Activated CD4-positive, alpha-beta T cell treated with anti-CD3 and anti-CD28 coated beads, Interleukin-2, amount 50 U/mL, for 16 hours (primary cell): ENCODE data around the gene CDC42EP1.
A peak's percentile ranks its signal among the peaks of the same experiment; 100 is the strongest.
"Not testable (repeated sequence)": the region's sequence is repeated elsewhere in the genome, so short reads cannot be mapped to it uniquely, and the experiment has no call there.

Experiments used
- DNase-seq: peaks from one replicate; pipeline ENCODE4 v3.0.0-alpha.2; 2020

The CDC42EP1 gene

DNA sequence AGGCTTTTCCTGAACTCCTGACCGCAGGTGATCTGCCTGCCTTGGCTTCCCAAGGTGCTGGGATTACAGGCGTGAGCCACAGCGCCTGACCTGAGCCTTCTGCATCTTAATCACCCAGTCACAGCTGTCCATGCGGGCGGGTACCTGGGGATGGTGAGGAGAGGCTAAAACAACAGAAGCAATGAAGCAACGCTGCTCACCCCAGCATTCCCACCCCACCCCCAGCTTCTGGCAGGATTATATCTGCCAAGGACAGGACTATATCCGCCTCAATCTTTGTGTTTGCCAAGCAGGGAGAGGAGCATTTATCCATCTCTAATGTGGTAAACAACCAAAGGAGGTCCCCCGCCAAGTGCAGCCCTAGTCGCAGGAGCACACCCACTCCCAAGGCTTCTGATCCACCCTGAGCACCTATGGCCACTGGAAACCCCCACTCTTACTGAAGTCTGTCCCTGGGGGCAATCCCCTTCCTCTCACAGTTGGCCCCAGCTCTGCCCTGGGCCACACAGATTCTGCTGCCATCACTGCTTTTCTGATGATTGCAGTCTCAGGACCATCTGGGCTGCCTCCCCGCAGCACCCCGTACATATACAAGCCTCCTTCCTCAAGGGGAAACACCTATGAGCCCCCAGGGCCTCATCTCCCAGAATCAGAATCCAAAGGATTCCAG lies 28.4 kb downstream of the CDC42EP1 start:
- DNase-seq, result no peak

DNA sequence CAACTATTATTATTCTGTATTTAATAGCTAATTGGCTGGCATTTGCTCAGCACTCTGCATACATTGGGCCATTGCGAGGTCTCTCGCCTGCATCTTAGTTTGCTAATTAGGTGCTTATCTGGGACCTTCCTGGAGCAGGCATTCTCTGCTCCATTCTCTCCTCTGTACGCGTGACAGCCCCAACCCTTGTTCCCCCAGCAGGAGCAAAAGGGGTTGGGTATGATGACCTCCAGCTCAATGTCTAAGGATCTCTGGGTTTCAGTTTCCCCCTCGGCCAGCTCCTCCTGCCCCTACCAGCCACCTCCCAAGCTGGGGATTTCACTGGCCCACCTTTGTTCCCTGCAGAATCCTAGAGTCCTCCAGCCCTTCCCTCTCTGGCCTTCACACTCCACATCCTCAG lies 29.4 kb downstream of the CDC42EP1 start:
- DNase-seq, result no peak

DNA sequence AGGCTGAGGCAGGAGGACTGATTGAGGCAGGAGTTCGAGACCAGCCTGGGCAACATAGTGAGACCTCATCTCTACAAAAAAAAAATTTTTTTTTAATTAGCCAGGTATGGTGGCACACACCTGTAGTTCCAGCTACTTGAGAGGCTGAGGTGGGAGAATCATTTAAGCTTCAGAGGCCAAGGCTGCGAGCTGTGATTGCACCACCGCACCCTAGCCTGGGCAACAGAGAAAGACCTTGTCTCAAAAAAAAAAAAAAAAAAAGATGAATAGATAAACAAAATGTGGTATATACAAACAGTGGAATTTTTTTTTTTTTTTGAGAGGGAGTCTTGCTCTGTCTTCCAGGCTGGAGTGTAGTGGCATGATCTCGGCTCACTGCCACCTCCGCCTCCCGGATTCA lies 30.8 kb downstream of the CDC42EP1 start:
- not testable (repeated sequence) for DNase-seq

DNA sequence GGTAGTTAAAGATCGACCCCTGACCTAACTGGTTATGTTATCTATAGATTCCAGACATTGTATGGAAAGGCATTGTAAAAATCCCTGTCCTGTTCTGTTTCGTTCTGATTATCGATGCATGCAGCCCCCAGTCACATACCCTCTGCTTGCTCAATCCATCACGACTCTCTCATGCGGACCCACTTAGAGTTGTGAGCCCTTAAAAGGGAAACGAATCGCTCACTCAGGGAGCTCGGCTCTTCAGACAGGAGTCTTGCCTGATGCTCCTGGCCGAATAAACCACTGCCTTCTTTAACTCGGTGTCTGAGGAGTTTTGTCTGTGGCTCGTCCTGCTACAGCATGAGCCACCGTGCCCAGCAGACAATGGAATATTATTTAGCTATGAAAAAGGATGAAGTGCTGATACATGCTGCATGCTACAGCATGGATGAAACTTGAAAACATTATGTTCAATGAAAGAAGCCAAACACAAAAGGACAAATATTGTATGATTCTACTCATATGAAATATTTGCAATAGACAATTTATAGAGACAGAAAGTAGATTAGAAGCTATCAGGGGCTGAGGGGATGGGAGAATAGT lies 31.6 kb downstream of the CDC42EP1 start:
- no peak for DNase-seq

DNA sequence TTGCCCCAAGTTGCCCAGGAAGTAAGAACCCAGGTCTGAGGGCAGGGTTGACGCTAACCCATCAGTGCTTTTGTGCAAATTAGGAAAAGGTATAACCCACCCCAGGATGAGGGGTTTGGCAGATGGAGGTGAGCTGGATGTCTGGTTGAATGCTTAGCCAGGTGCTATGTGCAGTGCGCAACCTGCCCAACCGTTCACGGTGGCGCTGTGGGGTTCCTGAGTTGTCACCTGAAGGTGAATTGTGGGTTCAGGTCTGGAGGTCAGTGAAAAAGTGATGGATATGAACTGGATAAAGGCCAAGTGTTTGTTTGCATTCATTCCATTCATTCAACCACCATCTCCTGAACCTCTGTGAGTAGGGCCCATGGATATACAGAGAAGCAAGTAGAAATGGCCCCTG lies 34.0 kb downstream of the CDC42EP1 start:
- no peak for DNase-seq

DNA sequence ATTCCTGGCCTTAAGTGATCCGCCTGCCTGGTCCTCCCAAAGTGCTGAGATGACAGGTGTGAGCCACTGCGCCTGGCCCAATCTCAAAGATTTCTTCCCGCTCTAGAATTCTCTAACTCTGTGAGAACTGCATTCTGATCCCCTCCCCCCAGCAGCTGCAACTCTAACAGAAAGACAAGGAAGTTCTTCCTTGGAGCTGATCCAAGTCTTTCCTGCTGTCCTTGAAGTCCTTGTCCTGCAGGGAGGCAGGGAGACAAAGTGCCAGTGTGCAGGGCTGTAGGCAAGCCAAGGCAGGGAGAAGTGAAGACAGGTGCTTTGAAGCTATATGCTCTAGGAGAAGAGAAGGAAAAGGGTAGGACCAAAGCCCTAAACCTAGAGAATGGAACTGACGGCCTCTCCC lies 38.9 kb downstream of the CDC42EP1 start:
- DNase-seq, result no peak

DNA sequence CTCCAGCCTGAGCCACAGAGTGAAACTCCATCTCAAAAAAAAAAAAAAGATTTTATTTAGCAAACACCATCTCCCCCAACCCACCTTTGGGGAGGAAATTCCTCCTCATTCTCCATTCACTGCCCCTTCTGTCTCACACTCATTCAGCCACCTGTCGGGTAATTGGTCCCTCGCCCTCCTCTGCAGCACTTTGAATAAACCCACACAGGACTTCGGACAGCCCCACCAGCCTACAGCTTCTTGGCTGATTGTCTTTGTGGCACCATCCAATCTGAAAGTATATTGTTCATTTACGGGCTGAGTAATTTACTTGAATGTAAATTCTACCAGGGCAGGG lies 40.9 kb downstream of the CDC42EP1 start:
- DNase-seq, result no peak

DNA sequence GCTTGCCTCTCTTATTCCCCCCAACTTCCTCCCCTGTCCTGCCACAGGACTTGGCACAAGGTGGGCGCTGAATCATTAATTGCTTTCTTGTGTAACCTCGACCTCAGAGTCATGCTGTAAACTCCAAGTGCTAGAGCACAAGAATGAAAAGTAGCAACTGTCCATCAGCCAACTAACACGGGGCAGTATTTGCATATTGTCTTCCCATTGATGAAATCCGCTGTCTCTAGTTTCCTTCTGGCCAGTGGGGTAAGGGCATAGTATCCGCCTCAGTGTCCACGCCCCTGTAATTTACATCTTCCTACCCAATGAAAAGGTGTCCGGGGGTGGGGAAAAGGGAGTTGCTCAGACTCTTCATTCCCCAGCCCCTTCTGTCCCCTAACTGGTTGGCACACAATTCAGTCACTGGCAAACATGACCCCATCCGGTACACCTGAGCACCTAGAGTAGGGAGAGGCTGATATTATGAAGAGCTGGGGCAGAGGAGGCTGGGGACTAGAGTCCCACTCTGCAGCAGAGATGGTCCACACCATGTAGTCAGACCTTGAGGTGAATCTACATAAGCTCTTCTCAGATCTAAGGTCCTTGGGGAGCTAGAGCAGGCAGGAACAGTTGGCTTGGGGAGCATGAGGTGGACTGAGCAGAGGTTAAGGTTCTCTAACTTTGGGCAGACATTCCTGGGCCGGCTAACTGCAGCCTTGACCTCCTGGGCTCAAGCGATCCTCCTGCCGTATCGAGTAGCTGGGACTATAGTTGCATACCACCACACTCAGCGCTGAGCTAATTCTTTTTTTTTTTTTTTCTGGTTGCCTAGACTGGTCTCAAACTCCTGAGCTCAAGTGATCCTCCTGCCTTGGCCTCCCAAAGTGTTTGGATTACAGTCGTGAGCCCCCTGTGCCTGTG lies 41.5 kb downstream of the CDC42EP1 start:
- no peak for DNase-seq

DNA sequence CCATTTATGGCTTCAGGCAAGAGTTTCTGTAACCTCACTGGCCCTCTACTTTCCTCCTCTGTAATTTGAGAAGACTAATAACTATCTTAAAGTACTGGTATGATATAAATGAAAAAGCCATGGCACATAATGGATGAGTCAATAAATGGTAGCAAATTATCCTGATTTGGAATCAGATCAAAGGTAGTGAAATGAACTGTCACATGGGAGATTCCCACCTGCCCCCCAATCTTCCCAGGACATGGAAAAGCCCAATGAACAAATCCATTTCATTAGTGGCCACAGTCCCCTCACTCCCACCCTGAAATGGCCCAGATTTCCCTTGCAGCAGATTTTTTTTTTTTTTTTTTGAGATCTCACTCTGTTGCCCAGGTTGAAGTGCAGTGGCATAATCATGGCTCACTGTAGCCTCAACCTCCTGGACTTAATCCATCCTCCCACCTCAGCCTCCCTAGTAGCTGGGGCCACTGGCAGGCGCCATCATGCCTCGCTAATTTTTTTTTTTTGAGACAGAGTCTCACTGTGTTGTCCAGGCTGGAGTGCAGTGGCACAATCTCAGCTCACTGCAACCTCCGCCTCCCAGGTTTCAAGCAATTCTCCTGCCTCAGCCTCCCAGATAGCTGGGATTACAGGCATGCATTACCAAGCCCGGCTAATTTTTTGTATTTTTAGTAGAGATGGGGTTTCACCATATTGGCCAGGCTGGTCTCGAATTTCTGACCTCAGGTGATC lies 42.4 kb downstream of the CDC42EP1 start:
- DNase-seq, result not testable (repeated sequence)

DNA sequence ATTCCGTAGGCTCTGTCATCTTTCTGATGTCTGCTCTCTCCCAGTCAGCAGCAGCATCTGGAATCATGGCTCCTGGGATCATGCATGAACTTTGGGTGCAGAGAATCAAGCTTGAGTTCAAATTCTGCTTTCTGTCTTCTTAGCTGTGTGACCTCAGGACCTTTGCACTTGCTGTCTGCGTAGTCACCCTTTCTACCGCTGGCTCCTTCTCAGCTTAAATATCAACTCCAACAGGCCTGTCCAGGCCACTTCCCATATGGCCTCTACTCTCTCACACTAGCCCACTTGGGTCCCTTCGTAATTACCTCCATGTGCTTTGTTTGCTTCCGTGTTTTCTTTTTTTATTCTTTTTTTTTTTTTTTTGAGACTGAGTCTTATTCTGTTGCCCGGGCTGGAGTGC lies 43.8 kb downstream of the CDC42EP1 start:
- no peak for DNase-seq

DNA sequence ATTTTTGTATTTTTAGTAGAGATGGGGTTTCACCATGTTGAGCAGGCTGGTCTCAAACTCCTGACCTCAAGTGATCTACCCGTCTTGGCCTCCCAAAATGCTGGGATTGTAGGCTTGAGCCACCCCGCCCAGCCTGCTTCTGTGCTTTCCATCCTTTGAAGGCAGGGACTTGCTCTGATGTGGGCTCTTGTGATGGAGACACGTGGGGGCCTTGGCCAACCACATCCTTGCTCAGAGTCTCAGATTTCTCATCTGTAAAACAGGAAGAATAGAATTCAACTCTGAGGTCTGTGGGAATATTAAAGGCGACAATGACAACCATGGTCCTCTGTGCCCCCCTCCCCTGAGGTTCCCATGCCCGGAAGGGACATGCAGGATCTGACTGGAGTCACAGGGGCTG lies 44.6 kb downstream of the CDC42EP1 start:
- peak; percentile 53 for DNase-seq

DNA sequence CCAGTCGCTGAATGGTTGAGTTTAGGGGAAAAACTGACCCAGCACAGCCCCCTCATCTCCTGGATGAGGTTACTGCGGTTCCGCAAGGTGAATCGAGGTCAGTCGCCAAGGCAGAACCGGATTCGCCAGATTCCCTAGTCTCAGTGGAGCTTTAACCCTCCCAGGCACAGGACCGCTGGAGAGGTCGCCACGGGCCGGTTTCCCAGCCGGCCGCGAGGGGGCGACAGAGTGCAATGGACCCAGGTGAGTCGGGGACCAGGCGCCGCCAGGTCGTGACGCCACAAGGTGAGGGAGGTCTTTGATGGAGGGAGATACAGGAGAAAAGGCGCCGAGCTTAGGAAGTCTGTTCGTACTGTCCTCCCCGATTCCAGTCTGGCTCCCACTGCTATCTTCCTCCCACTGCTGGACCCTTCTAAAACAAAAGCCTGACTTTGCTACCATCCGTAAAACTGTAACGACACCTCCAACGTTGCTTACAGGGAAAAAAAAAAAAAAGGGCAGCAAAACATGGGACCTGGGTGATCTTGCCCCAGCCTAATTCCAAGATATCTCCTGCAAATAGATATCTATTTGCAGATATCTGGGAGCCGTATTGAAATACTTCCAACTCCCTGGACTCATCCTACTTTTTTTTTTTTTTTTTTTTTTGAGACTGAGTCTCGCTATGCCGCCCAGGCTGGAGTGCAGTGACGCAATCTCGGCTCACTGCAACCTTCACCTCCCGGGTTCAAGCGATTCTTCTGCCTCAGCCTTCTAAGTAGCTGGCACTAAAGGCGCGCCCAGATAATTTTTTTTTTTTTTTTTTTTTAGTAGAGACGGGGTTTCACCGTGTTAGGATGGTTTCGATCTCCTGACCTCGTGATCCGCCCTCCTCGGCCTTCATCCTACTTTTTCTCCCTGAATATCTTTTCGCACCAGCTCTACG lies 47.0 kb downstream of the CDC42EP1 start:
- DNase-seq, result peak; percentile 92

DNA sequence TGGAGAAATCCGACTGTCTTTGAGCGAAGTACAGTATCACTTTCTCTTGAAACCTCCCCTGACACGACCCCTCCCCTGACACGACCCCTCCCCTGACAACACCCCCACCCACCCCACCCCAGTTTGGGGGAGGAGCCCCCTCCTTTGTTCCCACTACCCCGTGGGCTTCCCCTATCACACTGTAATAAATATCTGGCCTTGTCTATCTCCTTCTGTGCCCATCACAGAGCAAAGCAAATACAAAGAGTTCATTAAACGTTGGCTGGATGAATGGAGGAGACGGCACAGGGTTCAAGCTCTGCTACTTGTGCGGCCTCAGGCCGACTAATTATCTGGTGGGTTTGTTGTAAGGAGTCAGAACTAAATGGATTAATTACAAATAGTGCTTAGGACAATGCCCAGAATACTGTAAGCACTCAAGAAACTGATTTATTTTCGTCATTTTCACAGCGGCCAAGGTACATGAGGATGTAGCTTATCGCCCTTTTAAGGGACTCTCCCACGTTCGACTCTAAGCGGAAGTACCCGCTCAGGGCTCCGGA lies 47.7 kb downstream of the CDC42EP1 start:
- no peak for DNase-seq

DNA sequence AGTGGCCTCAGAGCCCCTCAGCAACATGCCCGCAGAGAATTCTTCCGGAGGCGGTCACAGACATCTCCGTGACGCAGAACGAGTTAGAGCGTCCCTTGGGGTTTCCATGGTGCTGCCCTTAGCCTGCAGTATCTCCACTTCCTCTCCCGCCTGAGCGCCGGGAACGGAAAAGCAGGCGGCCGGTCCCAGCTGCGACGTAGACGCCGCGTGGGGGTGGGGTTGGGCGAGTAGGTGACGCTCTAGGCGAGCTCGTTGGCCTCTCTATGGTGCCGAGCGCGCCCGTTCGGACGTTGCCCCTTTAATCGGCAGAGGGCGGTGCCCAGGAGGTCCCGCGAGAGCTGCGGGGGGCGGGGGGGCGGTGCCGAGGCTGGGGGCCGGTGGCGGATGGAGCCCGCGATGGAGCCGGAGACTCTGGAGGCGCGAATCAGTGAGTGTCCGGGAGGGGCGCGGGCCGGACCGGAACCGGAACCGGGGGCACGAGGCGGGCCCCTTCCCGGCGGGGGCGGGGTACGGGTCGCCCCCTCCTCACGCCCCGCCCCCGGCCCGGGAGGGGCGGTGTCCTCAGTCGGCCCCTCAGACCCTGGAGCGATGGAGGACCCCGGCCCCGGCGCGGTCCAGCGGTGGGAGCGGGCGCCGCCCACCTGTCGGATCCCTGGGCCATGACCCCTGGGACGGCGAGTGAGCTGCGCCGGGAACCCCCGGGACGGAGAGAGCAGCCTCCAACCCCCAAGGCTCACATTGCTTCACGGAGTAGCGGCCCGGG lies 48.4 kb downstream of the CDC42EP1 start, which contains the start of gene GGA1:
Gene GGA1 (plus strand): TSS at position 358 of the 763 bp plus-strand sequence. CDS start 27 bp downstream, at position 385.
- DNase-seq, result peak; percentile 98

DNA sequence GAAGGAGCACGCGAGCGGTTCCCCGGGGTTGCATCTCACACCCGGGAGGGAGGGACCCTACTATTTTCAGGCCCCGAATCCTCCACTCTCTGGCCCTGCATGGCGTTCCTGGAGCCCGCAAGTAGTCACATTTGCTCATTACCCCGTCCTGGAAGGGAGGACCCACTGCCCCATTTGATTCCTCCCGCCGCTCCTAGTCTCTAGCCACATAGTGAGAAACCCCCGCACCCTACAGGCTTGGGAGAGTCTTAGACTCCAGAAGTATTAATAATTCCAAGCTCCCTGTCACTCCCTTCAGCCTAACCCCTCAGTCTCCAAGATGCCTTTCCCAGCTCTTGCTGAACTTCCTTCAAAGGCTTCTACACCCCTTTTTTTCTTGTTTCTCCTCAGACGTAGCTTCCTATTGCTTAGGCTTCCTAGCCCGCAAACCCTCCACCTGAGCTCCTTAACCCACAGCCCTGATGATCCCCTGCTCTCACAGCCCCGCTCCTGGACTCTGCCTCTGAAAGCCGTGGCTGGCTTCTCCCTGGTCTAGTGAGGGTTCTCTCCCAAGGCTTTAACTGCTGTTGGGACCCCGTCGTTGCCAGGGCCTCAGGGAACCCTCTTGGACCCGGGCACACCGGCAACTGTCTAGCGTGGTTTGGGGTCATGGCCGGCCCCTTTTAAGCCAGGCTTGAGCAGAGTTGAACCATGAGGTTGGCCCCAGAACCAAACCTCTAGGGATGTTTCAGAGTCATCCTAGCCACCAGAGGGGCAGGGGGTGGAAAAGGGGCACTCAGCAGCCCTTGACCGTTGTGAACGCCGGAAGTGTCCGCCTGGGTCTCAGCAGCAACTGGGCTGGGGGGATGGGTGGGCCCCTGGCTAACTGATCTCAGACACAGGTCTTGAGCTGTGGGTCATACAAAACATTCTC lies 49.2 kb downstream of the CDC42EP1 start:
- no peak for DNase-seq

DNA sequence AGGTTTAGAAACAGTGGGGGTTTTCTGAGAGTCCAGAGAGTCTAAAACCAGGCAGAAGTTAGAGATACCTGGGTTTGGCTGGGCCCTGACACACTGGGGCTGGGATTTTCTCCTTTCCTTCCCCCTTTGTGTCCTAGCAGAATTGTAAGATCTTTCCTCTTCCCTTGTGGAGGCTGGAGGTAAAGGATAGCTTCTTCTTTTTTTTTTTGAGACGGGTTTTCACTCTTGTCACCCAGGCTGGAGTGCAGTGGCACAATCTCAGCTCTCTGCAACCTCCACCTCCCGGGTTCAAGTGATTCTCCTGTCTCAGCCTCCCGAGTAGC lies 49.8 kb downstream of the CDC42EP1 start:
- not testable (repeated sequence) for DNase-seq

DNA sequence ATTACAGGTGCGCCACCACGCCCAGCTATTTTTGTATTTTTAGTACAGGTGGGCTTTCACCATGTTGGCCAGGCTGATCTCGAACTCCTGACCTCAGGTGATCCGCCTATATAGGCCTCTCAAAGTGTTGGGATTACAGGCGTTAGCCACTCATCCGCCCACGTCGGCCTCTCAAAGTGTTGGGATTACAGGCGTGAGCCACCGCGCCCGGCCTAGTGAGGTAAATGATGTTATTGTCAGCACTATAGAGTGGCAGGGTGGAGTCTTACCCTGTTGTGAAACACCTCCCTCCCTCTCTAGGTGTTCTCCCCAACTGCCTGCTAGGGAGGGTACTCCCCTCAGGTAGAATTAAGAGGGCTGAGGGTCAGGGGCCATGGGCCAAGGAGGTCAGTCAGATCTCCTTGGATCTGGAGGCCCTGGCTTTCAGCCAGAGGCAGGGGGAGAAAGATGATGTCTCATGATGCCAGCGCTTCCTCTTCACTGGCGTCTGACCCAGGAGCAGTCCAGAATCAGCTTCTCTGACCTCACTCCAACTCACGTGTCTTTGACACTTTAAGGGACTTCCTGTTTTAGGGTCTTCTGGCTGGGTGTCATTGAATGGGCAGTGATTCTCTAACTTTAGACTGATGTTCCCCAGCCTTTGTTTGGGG lies 50.3 kb downstream of the CDC42EP1 start:
- no peak for DNase-seq

DNA sequence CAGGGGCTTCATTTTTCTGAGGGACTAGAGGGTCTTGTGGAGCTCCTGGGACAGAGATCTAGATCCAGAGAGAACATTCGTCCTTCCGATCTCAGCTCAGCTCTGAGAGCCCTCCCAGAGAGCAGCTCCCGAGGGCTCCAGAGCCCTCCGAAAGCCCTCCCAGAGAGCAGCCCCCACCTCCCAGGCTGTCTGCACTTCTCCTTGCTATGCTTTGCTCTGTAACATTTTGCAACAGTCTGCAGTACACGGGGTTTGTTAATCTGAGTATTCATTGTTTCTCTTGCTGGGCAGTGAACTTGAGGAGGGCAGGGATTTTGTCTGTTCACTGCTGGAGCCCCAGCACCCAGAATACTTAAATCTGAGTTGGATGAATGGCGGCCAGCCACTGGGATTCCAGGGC lies 50.9 kb downstream of the CDC42EP1 start:
- DNase-seq, result no peak
